T1000 (cell line): ENCODE data around the gene TGM5.
"Not testable (repeated sequence)": the region's sequence is repeated elsewhere in the genome, so short reads cannot be mapped to it uniquely, and the experiment has no call there.

Source experiments
- DNase-seq: peaks from one replicate; lab custom pipeline; 2025; ENCODE audit warnings: mixed read lengths; lab: John Stamatoyannopoulos, UW

The TGM5 gene

GRCh38 chr15:43218908-43219706 lies 47.6 kb downstream of the TGM5 start:
- no peak for DNase-seq

GRCh38 chr15:43215961-43216360 lies 50.8 kb downstream of the TGM5 start:
- DNase-seq: no peak

DNA sequence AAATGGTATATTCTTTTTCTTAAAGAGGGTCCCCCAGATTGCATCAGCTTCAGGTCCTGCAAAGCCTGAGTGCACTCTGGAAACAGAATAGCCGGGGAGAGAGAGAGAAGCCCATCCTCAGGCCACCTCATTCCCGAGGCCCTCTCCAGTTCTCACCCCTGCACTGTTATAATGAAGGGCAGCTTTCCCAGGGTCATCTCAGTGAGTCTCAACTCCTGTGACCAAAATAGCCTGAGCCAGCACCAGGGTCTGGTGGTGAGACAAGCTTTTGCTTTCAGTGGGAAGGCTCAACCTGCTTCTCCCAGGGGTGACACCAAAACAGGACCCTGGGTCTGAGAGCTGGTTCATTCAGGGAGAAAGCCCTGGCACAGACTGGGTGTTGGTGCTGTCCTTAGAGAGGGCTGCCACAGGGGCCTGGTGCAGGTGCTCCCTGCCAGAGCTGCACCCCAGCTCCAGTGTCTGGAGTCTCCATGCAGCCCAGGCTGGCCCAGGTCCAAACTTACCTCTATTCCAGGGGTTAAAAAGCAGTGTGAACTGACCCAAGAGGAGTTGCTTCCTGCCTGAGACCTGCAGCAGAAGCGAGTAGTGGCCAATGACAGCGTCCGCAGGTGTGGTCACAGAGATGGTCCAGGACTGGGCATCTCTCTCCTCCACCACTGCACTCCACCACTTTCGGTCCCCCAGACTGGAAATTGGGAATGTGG lies 52.0 kb downstream of the TGM5 start:
- DNase-seq: no peak

DNA sequence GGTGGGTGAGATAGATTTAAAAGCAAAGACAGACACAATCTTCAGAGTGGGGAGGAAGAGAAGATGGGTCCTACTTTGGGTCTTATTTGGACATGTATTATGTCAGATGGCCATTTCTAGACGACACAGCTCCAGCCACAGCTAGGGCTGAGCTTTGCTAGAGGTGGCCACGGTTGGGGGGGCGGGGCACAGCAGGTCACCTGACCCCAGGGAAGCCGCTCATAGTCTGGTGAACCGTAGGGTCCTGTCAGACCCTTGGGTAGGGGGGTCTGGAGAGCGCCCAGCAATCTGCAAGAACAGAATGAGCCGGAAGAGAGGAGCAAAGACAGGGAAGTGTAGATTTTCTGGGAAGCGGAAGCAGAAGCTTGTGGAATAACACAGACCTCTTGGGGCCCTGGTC lies 52.6 kb downstream of the TGM5 start:
- DNase-seq: no peak

- no peak for DNase-seq
These were observed 53.3 kb downstream of the TGM5 start for GRCh38 chr15:43213466-43213865.

GRCh38 chr15:43212951-43213350 lies 53.8 kb downstream of the TGM5 start:
- no peak for DNase-seq

DNA sequence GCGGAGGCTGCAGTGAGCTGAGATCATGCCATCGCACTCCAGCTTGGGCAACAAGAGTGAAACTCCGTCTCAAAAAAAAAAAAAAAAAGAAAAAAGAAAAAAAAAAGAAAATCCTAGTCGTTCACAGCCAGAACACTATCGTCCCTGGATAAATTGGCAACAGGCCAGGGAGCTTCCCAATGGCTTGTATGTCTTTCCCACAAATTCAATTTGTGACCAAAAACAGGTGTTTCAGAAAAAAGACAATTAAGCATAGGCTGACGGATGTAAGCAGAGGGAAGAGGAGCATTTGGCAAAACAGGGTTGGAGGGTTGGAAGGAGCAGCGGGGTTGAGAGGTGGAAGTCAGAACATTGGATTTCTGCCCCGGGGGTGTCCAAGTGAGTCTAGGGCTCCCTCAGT lies 54.4 kb downstream of the TGM5 start:
- DNase-seq: no peak

DNA sequence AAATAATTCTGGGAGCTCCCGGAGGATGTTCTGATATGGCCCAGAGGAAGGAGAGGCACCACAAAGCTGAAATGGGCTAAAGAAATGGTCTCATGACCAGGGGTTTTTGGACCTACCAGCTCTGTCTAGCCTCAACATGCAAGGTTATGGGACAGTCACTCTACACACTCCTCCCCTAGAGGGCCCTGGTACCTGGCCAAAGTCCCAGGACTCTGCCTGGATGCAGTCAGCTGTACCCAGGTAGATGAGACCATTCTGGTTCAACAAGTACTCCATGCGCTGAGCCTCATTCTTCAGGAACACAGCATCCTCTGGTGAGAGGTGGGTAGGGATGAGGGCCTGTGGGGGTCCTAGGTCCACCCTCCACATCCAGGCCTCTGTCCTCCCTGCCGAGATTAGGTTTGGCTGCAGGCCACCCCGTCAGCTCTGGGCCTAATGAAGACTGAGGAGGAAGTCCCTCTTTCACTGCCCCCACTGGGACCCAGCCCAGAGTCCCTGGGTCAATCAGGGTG lies 55.4 kb downstream of the TGM5 start:
- no peak for DNase-seq

GRCh38 chr15:43210807-43211206 lies 55.9 kb downstream of the TGM5 start:
- no peak for DNase-seq

DNA sequence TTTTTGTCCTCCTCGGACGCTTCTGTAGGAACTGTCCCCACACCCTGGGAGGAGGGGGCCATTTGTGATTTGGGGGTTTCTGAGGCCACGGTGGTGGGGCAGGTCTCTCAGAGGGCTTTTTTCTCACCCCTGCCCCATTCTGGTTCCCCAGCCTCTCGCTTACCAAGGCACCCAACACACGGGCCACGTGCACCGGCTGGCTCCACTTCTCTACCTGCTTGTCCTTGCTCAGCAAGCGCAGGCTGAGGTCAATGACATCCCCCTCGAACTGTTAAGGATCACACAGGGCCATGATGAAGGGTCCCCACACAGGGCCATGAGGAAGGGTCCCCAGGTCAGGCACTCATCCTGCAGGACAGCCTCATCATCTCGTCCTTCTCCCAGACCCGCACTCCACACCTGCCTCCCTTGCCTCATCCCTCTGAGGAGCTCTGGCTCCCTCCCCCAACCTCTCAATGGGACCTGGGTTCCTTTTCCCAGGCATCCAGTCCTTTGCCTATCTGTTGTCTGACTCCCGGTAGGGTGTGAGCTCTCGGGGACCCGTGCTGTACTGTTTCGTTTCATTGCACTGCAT lies 56.5 kb downstream of the TGM5 start:
- DNase-seq: no peak

- no peak for DNase-seq
These were observed 57.5 kb downstream of the TGM5 start for GRCh38 chr15:43209059-43209824.

GRCh38 chr15:43208052-43209002 lies 58.4 kb downstream of the TGM5 start:
- no peak for DNase-seq

- DNase-seq: no peak
These were observed 59.7 kb downstream of the TGM5 start for GRCh38 chr15:43207024-43207423.

GRCh38 chr15:43206054-43206453 lies 60.7 kb downstream of the TGM5 start:
- no peak for DNase-seq

- DNase-seq: no peak
These were observed 62.5 kb downstream of the TGM5 start for GRCh38 chr15:43204016-43204901.

- no peak for DNase-seq
These were observed 66.7 kb downstream of the TGM5 start for GRCh38 chr15:43199945-43200488.

DNA sequence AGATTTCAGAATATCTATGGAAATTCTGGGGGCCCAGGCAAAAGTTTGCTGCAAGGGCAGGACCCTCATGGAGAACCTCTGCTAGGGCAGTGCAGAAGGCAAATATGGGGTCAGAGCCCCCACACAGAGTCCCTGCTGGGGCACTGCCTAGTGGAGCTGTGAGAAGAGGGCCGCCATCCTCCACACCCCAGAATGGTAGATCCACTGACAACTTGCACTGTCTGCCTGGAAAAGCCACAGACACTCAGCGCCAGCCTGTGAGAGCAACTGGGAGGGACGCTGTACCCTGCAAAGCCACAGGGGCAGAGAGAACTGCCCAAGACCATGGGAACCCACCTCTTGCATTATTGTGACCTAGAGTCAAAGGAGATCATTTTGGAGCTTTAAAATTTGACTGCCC lies 67.7 kb downstream of the TGM5 start:
- no peak for DNase-seq

DNA sequence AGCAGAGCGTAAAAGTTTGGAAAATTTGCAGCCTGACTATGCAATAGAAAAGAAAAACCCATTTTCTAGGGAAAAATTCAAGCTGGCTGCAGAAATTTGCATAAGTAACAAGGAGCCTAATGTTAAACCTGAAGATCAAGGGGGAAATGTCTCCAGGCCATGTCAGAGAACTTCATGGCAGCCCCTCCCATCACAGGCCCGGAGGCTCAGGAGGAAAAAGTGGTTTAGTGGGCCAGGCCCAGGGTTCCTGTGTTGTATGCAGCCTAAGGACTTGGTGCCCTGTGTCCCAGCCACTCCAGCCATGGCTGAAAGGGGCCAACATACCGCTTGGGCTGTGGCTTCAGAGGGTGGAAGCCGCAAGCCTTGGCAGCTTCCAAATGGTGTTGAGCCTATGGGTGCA lies 68.2 kb downstream of the TGM5 start:
- not testable (repeated sequence) for DNase-seq

- not testable (repeated sequence) for DNase-seq
These were observed 69.0 kb downstream of the TGM5 start for GRCh38 chr15:43197773-43198172.
